ENCODE results near the gene PLAC8. TPM values are rescaled to one million over a fixed set of nuclear protein-coding genes. Genes with fewer than 3 reads are reported as not detected.

PLAC8 gene
- total and polyA plus RNA-seq, 8 donors, result 10.5 to 372 (median 47.3) TPM

DNA sequence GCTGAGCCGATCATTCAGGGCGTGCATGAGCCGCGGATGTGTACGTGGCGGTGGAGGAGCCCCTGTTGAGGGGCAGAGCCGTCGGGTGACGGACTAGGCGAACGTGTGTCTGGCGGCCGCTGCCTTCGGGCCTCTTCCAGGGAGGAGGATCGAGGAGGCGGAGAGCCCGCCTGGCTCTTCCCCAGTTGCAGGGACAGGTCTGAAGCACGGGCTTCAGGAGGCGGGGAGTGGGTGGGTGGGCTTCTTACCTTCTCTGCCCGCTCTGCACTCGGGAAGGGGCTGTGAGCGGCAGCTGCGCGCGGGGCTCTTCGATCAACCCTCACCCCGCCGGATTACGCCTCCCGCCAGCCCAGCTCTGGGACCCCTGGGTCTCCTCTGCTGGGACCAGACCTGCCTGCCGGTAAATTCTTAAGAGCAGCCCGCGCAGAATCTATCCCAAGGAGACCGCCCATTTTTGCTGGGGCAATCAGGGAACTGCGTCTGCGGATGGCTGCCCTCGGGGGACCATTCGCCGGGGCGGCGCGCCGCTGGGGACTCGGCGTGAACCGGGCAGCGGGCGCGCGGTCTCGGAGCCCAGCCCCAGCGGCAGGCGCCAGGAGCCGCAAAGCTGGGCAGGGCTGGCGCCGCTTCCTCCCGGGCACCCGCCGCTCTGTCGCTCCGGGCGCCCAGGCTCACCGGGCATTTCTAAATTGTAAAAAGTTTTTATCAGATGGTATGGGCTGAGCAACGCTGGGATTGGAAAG is 4.9 kb downstream of the PLAC8 start:
- TF ChIP-seq EP300 (IDR thresholded peaks at IDR 0.05) (no peak), POLR2AphosphoS5 (IDR thresholded peaks at IDR 0.05) (no peak), POLR2A (IDR thresholded peaks at IDR 0.05) (no peak)
- TF ChIP-seq, protein P1, sequence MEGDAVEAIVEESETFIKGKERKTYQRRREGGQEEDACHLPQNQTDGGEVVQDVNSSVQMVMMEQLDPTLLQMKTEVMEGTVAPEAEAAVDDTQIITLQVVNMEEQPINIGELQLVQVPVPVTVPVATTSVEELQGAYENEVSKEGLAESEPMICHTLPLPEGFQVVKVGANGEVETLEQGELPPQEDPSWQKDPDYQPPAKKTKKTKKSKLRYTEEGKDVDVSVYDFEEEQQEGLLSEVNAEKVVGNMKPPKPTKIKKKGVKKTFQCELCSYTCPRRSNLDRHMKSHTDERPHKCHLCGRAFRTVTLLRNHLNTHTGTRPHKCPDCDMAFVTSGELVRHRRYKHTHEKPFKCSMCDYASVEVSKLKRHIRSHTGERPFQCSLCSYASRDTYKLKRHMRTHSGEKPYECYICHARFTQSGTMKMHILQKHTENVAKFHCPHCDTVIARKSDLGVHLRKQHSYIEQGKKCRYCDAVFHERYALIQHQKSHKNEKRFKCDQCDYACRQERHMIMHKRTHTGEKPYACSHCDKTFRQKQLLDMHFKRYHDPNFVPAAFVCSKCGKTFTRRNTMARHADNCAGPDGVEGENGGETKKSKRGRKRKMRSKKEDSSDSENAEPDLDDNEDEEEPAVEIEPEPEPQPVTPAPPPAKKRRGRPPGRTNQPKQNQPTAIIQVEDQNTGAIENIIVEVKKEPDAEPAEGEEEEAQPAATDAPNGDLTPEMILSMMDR (IDR thresholded peaks at IDR 0.05), result no peak
- H3K9me3 ChIP-seq, result no peaks in the 10 kb centered on the region
- 0 to 1% (median 1%) methylated on average over 26 to 64 of the region's 64 CpGs for WGBS, 5 donors
- peak; percentile 53 to 72 for DNase-seq
- intact Hi-C loops (cut with DNase I; ENCODE audit: low total_unique reads), result no loop called here
- H3K4me1 ChIP-seq, result peaks cover 5 to 27% (median 17%) of the 10 kb centered on the region in 4 donors
- H3K27me3 ChIP-seq, result peaks cover 0 to 4% (median 0%) of the 10 kb centered on the region in 3 donors
- peak overlapping the region; percentile 51 to 72 (median 62) for H3K4me3 ChIP-seq
- peaks cover 0 to 9% (median 2%) of the 10 kb centered on the region in 4 donors for H3K36me3 ChIP-seq
- H3K27ac ChIP-seq, result peak overlapping the region; percentile 67 to 90 (median 83)

- no peak for DNase-seq
- no peaks in the 10 kb centered on the region for H3K9me3 ChIP-seq
- peak overlapping the region in 2 of 5 donors; percentile 85 to 90 for H3K27ac ChIP-seq
- peaks cover 0 to 23% (median 8%) of the 10 kb centered on the region in 4 donors for H3K36me3 ChIP-seq
- H3K4me3 ChIP-seq, result no peak overlapping the region
- no peak for TF ChIP-seq POLR2AphosphoS5 (IDR thresholded peaks at IDR 0.05)
- no peak for TF ChIP-seq POLR2A (IDR thresholded peaks at IDR 0.05)
- TF ChIP-seq, protein P1 (IDR thresholded peaks at IDR 0.05), result no peak
- no peak for TF ChIP-seq EP300 (IDR thresholded peaks at IDR 0.05)
- peaks cover 0 to 4% (median 0%) of the 10 kb centered on the region in 3 donors for H3K27me3 ChIP-seq
- H3K4me1 ChIP-seq, result peaks cover 5 to 27% (median 17%) of the 10 kb centered on the region in 4 donors
- intact Hi-C loops (cut with DNase I; ENCODE audit: low total_unique reads), result no loop called here
- WGBS, 5 donors, result 87 to 92% (median 90%) methylated on average over 26 of the region's 26 CpGs
Measured at GRCh38 chr4:83108101-83108861, 6.2 kb downstream of the PLAC8 start.

DNA sequence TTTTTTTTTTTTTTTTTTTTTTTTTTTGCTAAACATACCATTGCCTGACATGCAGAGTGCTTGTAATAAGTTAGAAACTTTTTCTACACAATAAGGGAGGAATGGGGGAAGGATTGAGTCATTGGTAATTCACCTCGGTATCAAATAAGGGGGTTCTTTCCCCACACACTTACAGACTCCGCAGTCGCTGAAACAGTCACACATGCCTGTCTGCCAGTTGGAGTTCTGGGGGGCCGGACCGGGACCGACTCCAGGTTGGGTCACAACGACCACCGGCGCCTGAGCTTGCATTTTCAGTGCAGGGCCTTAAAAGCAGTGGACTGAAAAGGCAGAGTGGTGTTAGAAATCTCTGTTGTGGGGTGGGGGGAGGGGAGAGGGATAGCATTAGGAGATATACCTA is 6.9 kb downstream of the PLAC8 start:
- Histone ChIP-seq H3K4me3 (no peak overlapping the region), H3K27me3 (peaks cover 0 to 4% (median 0%) of the 10 kb centered on the region in 3 donors)
- intact Hi-C loops (cut with DNase I; ENCODE audit: low total_unique reads), result no loop called here

GRCh38 chr4:83104991-83105390 is 9.5 kb downstream of the PLAC8 start:
- Histone ChIP-seq H3K27ac (no peak overlapping the region), H3K4me3 (no peak overlapping the region), H3K4me1 (peaks cover 5 to 10% (median 8%) of the 10 kb centered on the region in 4 donors), H3K27me3 (peaks cover 0 to 4% (median 0%) of the 10 kb centered on the region in 3 donors), H3K36me3 (peaks cover 0 to 41% (median 12%) of the 10 kb centered on the region in 4 donors), H3K9me3 (no peaks in the 10 kb centered on the region)
- 92 to 99% (median 93%) methylated on average over 7 of the region's 7 CpGs for WGBS, 5 donors
- TF ChIP-seq EP300 (IDR thresholded peaks at IDR 0.05), result no peak
- no peak for DNase-seq
- intact Hi-C loops (cut with DNase I; ENCODE audit: low total_unique reads), result no loop called here

More for the DNA sequence above, 6.9 kb downstream of the PLAC8 start:
- H3K9me3 ChIP-seq, result no peaks in the 10 kb centered on the region
- H3K27ac ChIP-seq, result no peak overlapping the region
- H3K4me1 ChIP-seq, result peaks cover 5 to 27% (median 17%) of the 10 kb centered on the region in 4 donors
- peaks cover 0 to 25% (median 11%) of the 10 kb centered on the region in 4 donors for H3K36me3 ChIP-seq
- no peak for TF ChIP-seq EP300 (IDR thresholded peaks at IDR 0.05)
- no peak for TF ChIP-seq POLR2AphosphoS5 (IDR thresholded peaks at IDR 0.05)
- TF ChIP-seq, protein P1 (IDR thresholded peaks at IDR 0.05), result no peak
- TF ChIP-seq POLR2A (IDR thresholded peaks at IDR 0.05), result no peak
- WGBS, 5 donors, result 85 to 92% (median 87%) methylated on average over 9 of the region's 9 CpGs
- no peak for DNase-seq

Data from stomach (tissue), 9 donors.